Activated naive CD8-positive, alpha-beta T cell (primary cell): ENCODE data around the gene GPR27.

Source experiments
- H3K27ac Mint-ChIP-seq: one replicate; pipeline ENCODE4 v1.8.0; 2021; ENCODE audit warnings: mixed read lengths
- H3K27me3 Mint-ChIP-seq: one replicate; pipeline ENCODE4 v1.8.0; 2021; ENCODE audit warnings: mixed read lengths
- H3K36me3 Mint-ChIP-seq: one replicate; pipeline ENCODE4 v1.8.0; 2021; ENCODE audit warnings: mixed read lengths
- H3K4me1 Mint-ChIP-seq: one replicate; pipeline ENCODE4 v1.8.0; 2021; ENCODE audit warnings: low read depth, mixed read lengths
- H3K4me3 Mint-ChIP-seq: one replicate; pipeline ENCODE4 v1.8.0; 2021; ENCODE audit warnings: mild to moderate bottlenecking, mixed read lengths
- H3K9me3 Mint-ChIP-seq: one replicate; pipeline ENCODE4 v1.8.0; 2021; ENCODE audit warnings: low read depth, mixed read lengths

The GPR27 gene

GRCh38 chr3:71787851-71788405 is 34.3 kb downstream of the GPR27 start:
- H3K4me1 Mint-ChIP-seq: peaks cover 15% of the 10 kb centered on the region
- no peak overlapping the region for H3K4me3 Mint-ChIP-seq
- H3K27ac Mint-ChIP-seq: no peak overlapping the region
- no peaks in the 10 kb centered on the region for H3K36me3 Mint-ChIP-seq
- H3K27me3 Mint-ChIP-seq: peaks cover 15% of the 10 kb centered on the region
- H3K9me3 Mint-ChIP-seq: no peaks in the 10 kb centered on the region

GRCh38 chr3:71789922-71790321 is 36.3 kb downstream of the GPR27 start:
- no peak overlapping the region for H3K27ac Mint-ChIP-seq
- H3K9me3 Mint-ChIP-seq: no peaks in the 10 kb centered on the region
- peaks cover 13% of the 10 kb centered on the region for H3K27me3 Mint-ChIP-seq
- no peak overlapping the region for H3K4me3 Mint-ChIP-seq
- H3K4me1 Mint-ChIP-seq: peaks cover 7% of the 10 kb centered on the region
- H3K36me3 Mint-ChIP-seq: no peaks in the 10 kb centered on the region

- Mint-ChIP-seq H3K27me3 (peaks cover 9% of the 10 kb centered on the region), H3K36me3 (no peaks in the 10 kb centered on the region), H3K9me3 (no peaks in the 10 kb centered on the region), H3K27ac (no peak overlapping the region), H3K4me3 (no peak overlapping the region), H3K4me1 (no peaks in the 10 kb centered on the region)
Observed at GRCh38 chr3:71791634-71792033, 38.0 kb downstream of the GPR27 start.

- Mint-ChIP-seq H3K36me3 (no peaks in the 10 kb centered on the region), H3K9me3 (no peaks in the 10 kb centered on the region), H3K27me3 (peaks cover 8% of the 10 kb centered on the region), H3K4me3 (no peak overlapping the region), H3K4me1 (no peaks in the 10 kb centered on the region), H3K27ac (no peak overlapping the region)
Observed at GRCh38 chr3:71796290-71796689, 42.6 kb downstream of the GPR27 start.

GRCh38 chr3:71797455-71797854 is 43.8 kb downstream of the GPR27 start:
- Mint-ChIP-seq H3K27ac (no peak overlapping the region), H3K36me3 (no peaks in the 10 kb centered on the region), H3K27me3 (peaks cover 12% of the 10 kb centered on the region), H3K4me3 (no peak overlapping the region), H3K9me3 (no peaks in the 10 kb centered on the region), H3K4me1 (no peaks in the 10 kb centered on the region)

- H3K27me3 Mint-ChIP-seq: peaks cover 9% of the 10 kb centered on the region
- no peak overlapping the region for H3K4me3 Mint-ChIP-seq
- H3K27ac Mint-ChIP-seq: no peak overlapping the region
- no peaks in the 10 kb centered on the region for H3K4me1 Mint-ChIP-seq
- H3K36me3 Mint-ChIP-seq: no peaks in the 10 kb centered on the region
- no peaks in the 10 kb centered on the region for H3K9me3 Mint-ChIP-seq
Observed at GRCh38 chr3:71800023-71800422, 46.4 kb downstream of the GPR27 start.

DNA sequence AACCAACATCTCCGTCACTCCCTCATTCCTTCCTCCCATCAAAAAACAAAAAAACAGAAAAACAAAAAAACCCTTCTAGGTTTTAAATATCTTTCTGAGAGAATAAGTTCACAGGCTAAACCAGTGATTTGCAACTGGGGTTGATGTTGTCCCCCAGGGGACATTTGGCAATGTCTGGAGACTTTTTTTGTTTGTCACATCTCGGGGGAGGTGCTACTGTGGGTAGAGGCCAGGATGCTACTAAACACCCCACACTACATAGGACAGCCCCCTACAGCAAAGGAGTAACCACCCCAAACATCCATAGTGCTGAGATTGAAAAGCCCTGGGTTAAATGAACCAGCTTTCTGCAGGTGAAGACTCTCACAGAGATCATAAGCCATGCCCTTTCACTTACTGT is 48.3 kb downstream of the GPR27 start:
- Mint-ChIP-seq H3K27me3 (peaks cover 9% of the 10 kb centered on the region), H3K4me1 (no peaks in the 10 kb centered on the region), H3K27ac (no peak overlapping the region), H3K9me3 (no peaks in the 10 kb centered on the region), H3K36me3 (no peaks in the 10 kb centered on the region), H3K4me3 (no peak overlapping the region)

GRCh38 chr3:71803248-71803647 is 49.6 kb downstream of the GPR27 start:
- H3K4me1 Mint-ChIP-seq: no peaks in the 10 kb centered on the region
- no peak overlapping the region for H3K4me3 Mint-ChIP-seq
- H3K27me3 Mint-ChIP-seq: peaks cover 9% of the 10 kb centered on the region
- no peaks in the 10 kb centered on the region for H3K36me3 Mint-ChIP-seq
- H3K27ac Mint-ChIP-seq: no peak overlapping the region
- H3K9me3 Mint-ChIP-seq: no peaks in the 10 kb centered on the region

DNA sequence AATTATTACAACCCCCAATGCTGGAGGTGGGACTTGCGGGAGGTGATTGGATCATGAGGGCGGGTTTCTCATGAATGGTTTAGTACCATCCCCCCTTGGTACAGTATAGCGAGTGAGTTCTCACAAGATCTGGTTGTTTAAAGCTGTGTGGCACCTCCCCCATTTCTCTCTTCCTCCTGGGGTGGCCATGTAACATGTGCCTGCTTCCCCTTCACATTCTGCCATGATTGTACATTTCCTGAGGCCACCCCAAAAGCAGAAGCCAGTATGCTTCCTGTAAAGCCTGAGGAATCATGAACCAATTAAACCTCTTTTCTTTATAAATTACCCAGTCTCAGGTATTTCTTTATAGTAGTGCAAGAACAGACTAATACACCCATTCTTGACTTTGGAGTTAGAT is 51.5 kb downstream of the GPR27 start:
- Mint-ChIP-seq H3K4me1 (no peaks in the 10 kb centered on the region), H3K27me3 (peaks cover 6% of the 10 kb centered on the region), H3K4me3 (no peak overlapping the region), H3K36me3 (no peaks in the 10 kb centered on the region), H3K27ac (no peak overlapping the region), H3K9me3 (no peaks in the 10 kb centered on the region)

- Mint-ChIP-seq H3K36me3 (no peaks in the 10 kb centered on the region), H3K4me3 (no peak overlapping the region), H3K27me3 (peaks cover 6% of the 10 kb centered on the region), H3K27ac (no peak overlapping the region), H3K4me1 (no peaks in the 10 kb centered on the region), H3K9me3 (no peaks in the 10 kb centered on the region)
Observed at GRCh38 chr3:71805691-71806090, 52.0 kb downstream of the GPR27 start.
